ENCODE results near the gene F2.

GRCh38 chr11:46696212-46696558 is 22.8 kb upstream of the F2 start:
- no peak for TF ChIP-seq CTCF (IDR thresholded peaks at IDR 0.05)
- no peak for TF ChIP-seq POLR2A (IDR thresholded peaks at IDR 0.05)
